Activated T-helper 17 cell treated with anti-CD3 and anti-CD28 coated beads, Interleukin-2, amount 50 U/mL, for 72 hours (primary cell): ENCODE results near the gene AOPEP. TPM values are rescaled to one million over a fixed set of nuclear protein-coding genes. Genes with fewer than 3 reads are reported as not detected.

Experiments
- ATAC-seq: fragments of 150-1000 bp; cut with Tn5 transposase; replicated peaks from 2 replicates; pipeline ENCODE4 v1.10.0; 2021; ENCODE audit warnings: mild to moderate bottlenecking, moderate library complexity
- H3K27ac Mint-ChIP-seq: one replicate; pipeline ENCODE4 v1.8.0; 2022; ENCODE audit warnings: mixed read lengths
- H3K27me3 Mint-ChIP-seq: one replicate; pipeline ENCODE4 v1.8.0; 2022; ENCODE audit warnings: mixed read lengths
- H3K36me3 Mint-ChIP-seq: one replicate; pipeline ENCODE4 v1.8.0; 2022; ENCODE audit warnings: low read depth, mild to moderate bottlenecking, mixed read lengths
- H3K4me1 Mint-ChIP-seq: one replicate; pipeline ENCODE4 v1.8.0; 2022; ENCODE audit warnings: mixed read lengths
- H3K4me3 Mint-ChIP-seq: one replicate; pipeline ENCODE4 v1.8.0; 2022; ENCODE audit warnings: mild to moderate bottlenecking, mixed read lengths
- H3K9me3 Mint-ChIP-seq: one replicate; pipeline ENCODE4 v1.8.0; 2022; ENCODE audit warnings: mixed read lengths
- total RNA-seq, 2 donors: library from RNA; stranded (reverse); gene quantifications; one replicate each; pipeline ENCODE4 v1.2.3, GENCODE V29; 2022

The AOPEP gene
- total RNA-seq, 2 donors from 2014 or later: 15.5 to 16.4 TPM

- no peak overlapping the region for H3K4me3 Mint-ChIP-seq
- no peak for ATAC-seq
- H3K4me1 Mint-ChIP-seq: no peaks in the 10 kb centered on the region
- no peaks in the 10 kb centered on the region for H3K27me3 Mint-ChIP-seq
- H3K36me3 Mint-ChIP-seq: no peaks in the 10 kb centered on the region
- no peaks in the 10 kb centered on the region for H3K9me3 Mint-ChIP-seq
- no peak overlapping the region for H3K27ac Mint-ChIP-seq
Measured at GRCh38 chr9:95055851-95056551, 329.5 kb downstream of the AOPEP start.

- Mint-ChIP-seq H3K4me1 (no peaks in the 10 kb centered on the region), H3K4me3 (no peak overlapping the region), H3K27me3 (no peaks in the 10 kb centered on the region), H3K36me3 (no peaks in the 10 kb centered on the region), H3K9me3 (no peaks in the 10 kb centered on the region), H3K27ac (no peak overlapping the region)
- no peak for ATAC-seq
Measured at GRCh38 chr9:95057101-95057500, 330.6 kb downstream of the AOPEP start.

GRCh38 chr9:95058121-95058785 lies 331.8 kb downstream of the AOPEP start:
- Mint-ChIP-seq H3K4me1 (no peaks in the 10 kb centered on the region), H3K4me3 (no peak overlapping the region), H3K27ac (peak overlapping the region; percentile 41), H3K9me3 (no peaks in the 10 kb centered on the region), H3K27me3 (no peaks in the 10 kb centered on the region), H3K36me3 (peaks cover 2% of the 10 kb centered on the region)
- no peak for ATAC-seq

- Mint-ChIP-seq H3K9me3 (no peaks in the 10 kb centered on the region), H3K27ac (peak overlapping the region; percentile 41), H3K27me3 (no peaks in the 10 kb centered on the region), H3K36me3 (peaks cover 8% of the 10 kb centered on the region), H3K4me3 (no peak overlapping the region), H3K4me1 (no peaks in the 10 kb centered on the region)
- ATAC-seq: no peak
Measured at GRCh38 chr9:95058795-95059386, 332.4 kb downstream of the AOPEP start.

- Mint-ChIP-seq H3K27me3 (no peaks in the 10 kb centered on the region), H3K4me1 (no peaks in the 10 kb centered on the region), H3K36me3 (peaks cover 8% of the 10 kb centered on the region), H3K27ac (no peak overlapping the region), H3K4me3 (no peak overlapping the region), H3K9me3 (no peaks in the 10 kb centered on the region)
- no peak for ATAC-seq
Measured at GRCh38 chr9:95060234-95060633, 333.7 kb downstream of the AOPEP start.

GRCh38 chr9:95060916-95061315 lies 334.4 kb downstream of the AOPEP start:
- no peaks in the 10 kb centered on the region for H3K27me3 Mint-ChIP-seq
- H3K4me1 Mint-ChIP-seq: no peaks in the 10 kb centered on the region
- H3K27ac Mint-ChIP-seq: no peak overlapping the region

GRCh38 chr9:95061916-95062595 lies 335.6 kb downstream of the AOPEP start:
- Mint-ChIP-seq H3K27me3 (no peaks in the 10 kb centered on the region), H3K36me3 (peaks cover 8% of the 10 kb centered on the region), H3K27ac (no peak overlapping the region), H3K4me3 (no peak overlapping the region), H3K4me1 (no peaks in the 10 kb centered on the region), H3K9me3 (no peaks in the 10 kb centered on the region)
- ATAC-seq: no peak

More at GRCh38 chr9:95060916-95061315, 334.4 kb downstream of the AOPEP start:
- no peak for ATAC-seq
- H3K36me3 Mint-ChIP-seq: peaks cover 8% of the 10 kb centered on the region
- no peak overlapping the region for H3K4me3 Mint-ChIP-seq
- no peaks in the 10 kb centered on the region for H3K9me3 Mint-ChIP-seq

- ATAC-seq: no peak
- H3K4me3 Mint-ChIP-seq: no peak overlapping the region
- H3K27me3 Mint-ChIP-seq: no peaks in the 10 kb centered on the region
- H3K4me1 Mint-ChIP-seq: no peaks in the 10 kb centered on the region
- no peak overlapping the region for H3K27ac Mint-ChIP-seq
- no peaks in the 10 kb centered on the region for H3K9me3 Mint-ChIP-seq
- H3K36me3 Mint-ChIP-seq: peaks cover 8% of the 10 kb centered on the region
Measured at GRCh38 chr9:95062596-95063065, 336.1 kb downstream of the AOPEP start.

- Mint-ChIP-seq H3K4me3 (no peak overlapping the region), H3K9me3 (no peaks in the 10 kb centered on the region), H3K27me3 (no peaks in the 10 kb centered on the region), H3K4me1 (no peaks in the 10 kb centered on the region), H3K36me3 (peaks cover 8% of the 10 kb centered on the region), H3K27ac (no peak overlapping the region)
- ATAC-seq: no peak
Measured at GRCh38 chr9:95063300-95063699, 336.8 kb downstream of the AOPEP start.

- no peak for ATAC-seq
- Mint-ChIP-seq H3K27ac (no peak overlapping the region), H3K4me1 (no peaks in the 10 kb centered on the region)
Measured at GRCh38 chr9:95065224-95065623, 338.7 kb downstream of the AOPEP start.

GRCh38 chr9:95067057-95067456 lies 340.6 kb downstream of the AOPEP start:
- Mint-ChIP-seq H3K9me3 (no peaks in the 10 kb centered on the region), H3K4me1 (no peaks in the 10 kb centered on the region)
- ATAC-seq: no peak

More at GRCh38 chr9:95065224-95065623, 338.7 kb downstream of the AOPEP start:
- Mint-ChIP-seq H3K27me3 (no peaks in the 10 kb centered on the region), H3K9me3 (no peaks in the 10 kb centered on the region), H3K4me3 (no peak overlapping the region), H3K36me3 (peaks cover 8% of the 10 kb centered on the region)

GRCh38 chr9:95067897-95068296 lies 341.4 kb downstream of the AOPEP start:
- H3K27me3 Mint-ChIP-seq: no peaks in the 10 kb centered on the region
- ATAC-seq: no peak
- H3K4me1 Mint-ChIP-seq: no peaks in the 10 kb centered on the region
- peaks cover 8% of the 10 kb centered on the region for H3K36me3 Mint-ChIP-seq
- H3K9me3 Mint-ChIP-seq: no peaks in the 10 kb centered on the region
- no peak overlapping the region for H3K27ac Mint-ChIP-seq
- H3K4me3 Mint-ChIP-seq: no peak overlapping the region

More at GRCh38 chr9:95067057-95067456, 340.6 kb downstream of the AOPEP start:
- Mint-ChIP-seq H3K27ac (no peak overlapping the region), H3K4me3 (no peak overlapping the region), H3K36me3 (peaks cover 8% of the 10 kb centered on the region), H3K27me3 (no peaks in the 10 kb centered on the region)

GRCh38 chr9:95070549-95071021 lies 344.1 kb downstream of the AOPEP start:
- Mint-ChIP-seq H3K27me3 (no peaks in the 10 kb centered on the region), H3K4me3 (no peak overlapping the region), H3K4me1 (no peaks in the 10 kb centered on the region), H3K9me3 (no peaks in the 10 kb centered on the region), H3K36me3 (no peaks in the 10 kb centered on the region), H3K27ac (no peak overlapping the region)
- no peak for ATAC-seq

GRCh38 chr9:95071450-95071849 lies 345.0 kb downstream of the AOPEP start:
- Mint-ChIP-seq H3K27me3 (no peaks in the 10 kb centered on the region), H3K9me3 (no peaks in the 10 kb centered on the region), H3K4me3 (no peak overlapping the region), H3K36me3 (no peaks in the 10 kb centered on the region), H3K27ac (no peak overlapping the region), H3K4me1 (no peaks in the 10 kb centered on the region)
- ATAC-seq: no peak
